Mesenchymal stem cell (in vitro differentiated cells and primary cell): Measurements from ENCODE around the gene MAP2K5.

Experiments
- DNase-seq: peaks from one replicate; pipeline ENCODE4 v3.0.0-alpha.2; 2013
- H2AFZ ChIP-seq: one replicate; pipeline ENCODE4 v1.6.1; 2013; ENCODE audit warnings: low read depth, mild to moderate bottlenecking, control low read depth, inconsistent platforms, low read length, moderate library complexity
- H2AK5ac ChIP-seq: 2 replicates; pipeline ENCODE4 v1.6.1; 2013; ENCODE audit warnings: low read length, moderate library complexity, mild to moderate bottlenecking, inconsistent platforms; ENCODE audit not compliant: severe bottlenecking
- H2BK120ac ChIP-seq: one replicate; pipeline ENCODE4 v1.6.1; 2013; ENCODE audit warnings: low read depth, mild to moderate bottlenecking, inconsistent platforms, low read length, moderate library complexity
- H2BK12ac ChIP-seq, 2 experiments: one replicate each; pipeline ENCODE4 v1.6.1; 2013; ENCODE audit warnings: inconsistent platforms in 2 of 2, low read length in 2 of 2, mild to moderate bottlenecking in 2 of 2, moderate library complexity in 2 of 2, control low read depth in 1 of 2
- H2BK15ac ChIP-seq: one replicate; pipeline ENCODE4 v1.6.1; 2013; ENCODE audit warnings: mild to moderate bottlenecking, low read depth, inconsistent platforms; ENCODE audit not compliant: poor library complexity, severe bottlenecking
- H2BK5ac ChIP-seq: 2 replicates; pipeline ENCODE4 v1.6.1; 2013; ENCODE audit warnings: low read depth, mild to moderate bottlenecking, low read length, control low read depth, inconsistent platforms; ENCODE audit not compliant: poor library complexity, severe bottlenecking
- H3K14ac ChIP-seq, 2 experiments: one replicate each; pipeline ENCODE4 v1.6.1; 2013; ENCODE audit warnings: inconsistent platforms in 2 of 2, low read length in 2 of 2, control low read depth in 1 of 2, mild to moderate bottlenecking in 1 of 2, moderate library complexity in 1 of 2
- H3K18ac ChIP-seq, 2 experiments: one replicate each; pipeline ENCODE4 v1.6.1; 2013; ENCODE audit warnings: inconsistent platforms in 2 of 2, low read length in 2 of 2, control low read depth in 1 of 2, low read depth in 1 of 2, mild to moderate bottlenecking in 1 of 2
- H3K23ac ChIP-seq, 2 experiments: one replicate each; pipeline ENCODE4 v1.6.1; 2013; ENCODE audit warnings: inconsistent platforms in 2 of 2, low read length in 2 of 2, mild to moderate bottlenecking in 2 of 2, moderate library complexity in 2 of 2, control low read depth in 1 of 2
- H3K27ac ChIP-seq: 2 replicates; pipeline ENCODE4 v1.5.1; 2013; ENCODE audit warnings: mild to moderate bottlenecking, moderate library complexity, low read length, control low read depth, inconsistent platforms; ENCODE audit not compliant: poor library complexity, severe bottlenecking
- H3K27me3 ChIP-seq, 2 experiments: 2 replicates each; pipeline versions ENCODE4 v1.6.1 to v1.7.0; 2013; ENCODE audit warnings: low read length in 2 of 2, mild to moderate bottlenecking in 2 of 2, moderate library complexity in 2 of 2, control low read depth in 1 of 2, inconsistent platforms in 1 of 2; ENCODE audit not compliant: control insufficient read depth in 1 of 2, insufficient read depth in 1 of 2
- H3K36me3 ChIP-seq, 2 experiments: 2 replicates each; pipeline versions ENCODE4 v1.6.1 to v1.7.0; 2013; ENCODE audit warnings: low read length in 2 of 2, control low read depth in 1 of 2, inconsistent platforms in 1 of 2, low read depth in 1 of 2, mild to moderate bottlenecking in 1 of 2; ENCODE audit not compliant: insufficient read depth in 2 of 2, control insufficient read depth in 1 of 2
- H3K4ac ChIP-seq, 2 experiments: one replicate each; pipeline ENCODE4 v1.6.1; 2013; ENCODE audit warnings: inconsistent platforms in 2 of 2, low read length in 2 of 2, mild to moderate bottlenecking in 2 of 2, moderate library complexity in 2 of 2, control low read depth in 1 of 2, low read depth in 1 of 2
- H3K4me1 ChIP-seq: 2 replicates; pipeline ENCODE4 v1.6.1; 2013; ENCODE audit warnings: low read depth, low read length, control low read depth; ENCODE audit not compliant: control insufficient read depth, insufficient read depth
- H3K4me2 ChIP-seq: 2 replicates; pipeline ENCODE4 v1.6.1; 2013; ENCODE audit warnings: low read length, mild to moderate bottlenecking, inconsistent platforms; ENCODE audit not compliant: poor library complexity, severe bottlenecking
- H3K4me3 ChIP-seq, 2 experiments: 2 replicates each; pipeline versions ENCODE4 v1.5.1 to v1.7.0; 2013; ENCODE audit warnings: low read length in 2 of 2, mild to moderate bottlenecking in 2 of 2, control low read depth in 1 of 2, low read depth in 1 of 2; ENCODE audit not compliant: insufficient read depth in 1 of 2
- H3K79me1 ChIP-seq: replicated peaks from 2 replicates; pipeline ENCODE4 v1.6.1; 2013; ENCODE audit warnings: mild to moderate bottlenecking, control low read depth, low read length, inconsistent platforms; ENCODE audit not compliant: poor library complexity, severe bottlenecking
- H3K9ac ChIP-seq: 2 replicates; pipeline ENCODE4 v1.7.0; 2013; ENCODE audit warnings: mild to moderate bottlenecking, low read length, moderate library complexity
- H3K9me3 ChIP-seq: 2 replicates; pipeline ENCODE4 v1.7.0; 2013; ENCODE audit warnings: mild to moderate bottlenecking, low read length; ENCODE audit not compliant: control insufficient read depth
- H4K8ac ChIP-seq: one replicate; pipeline ENCODE4 v1.6.1; 2013; ENCODE audit warnings: inconsistent platforms, mild to moderate bottlenecking, low read length, moderate library complexity
- H4K91ac ChIP-seq: one replicate; pipeline ENCODE4 v1.6.1; 2013; ENCODE audit warnings: mild to moderate bottlenecking, low read length, inconsistent platforms
- WGBS: methylation state at CpG from one replicate; pipeline ENCODE4 v1.1.7; 2013; ENCODE audit warnings: mixed read lengths; 5-methylcytosine and 5-hydroxymethylcytosine counted together

Gene MAP2K5

DNA sequence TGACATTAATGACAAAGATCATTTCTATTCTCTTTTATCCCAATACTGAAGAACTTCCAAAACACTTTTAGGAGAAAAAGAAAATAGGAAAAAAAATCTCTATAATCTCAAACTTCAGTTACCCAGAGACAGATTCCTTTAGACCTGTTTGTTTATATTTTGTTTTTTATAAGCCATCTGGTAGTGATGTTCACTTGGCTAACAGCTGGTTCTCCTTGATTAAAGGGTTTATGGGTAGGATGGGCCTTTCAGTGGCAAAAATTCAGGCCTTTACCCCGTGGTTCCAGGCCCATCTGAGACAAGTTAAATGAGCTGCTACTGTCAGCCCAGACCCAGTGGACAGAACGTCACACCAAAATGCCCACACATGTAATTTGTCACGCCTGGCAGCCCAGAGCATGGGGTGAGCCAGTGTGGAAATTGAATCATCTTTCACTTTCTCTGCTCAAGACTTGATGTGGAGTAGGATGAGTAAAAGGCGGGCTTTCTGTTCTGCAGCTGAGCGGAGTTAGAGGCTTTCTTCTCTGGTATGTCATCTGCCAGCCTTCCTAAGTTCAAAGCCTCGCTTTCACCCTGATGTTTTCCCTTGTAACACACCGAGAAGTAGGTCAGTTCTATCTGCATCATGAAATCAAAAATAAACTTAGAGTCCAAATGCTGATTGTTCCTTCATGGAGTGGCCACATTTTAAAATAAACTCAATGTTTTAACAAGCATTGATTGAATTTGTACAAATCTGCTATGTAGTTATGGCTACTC is 220.3 kb downstream of the MAP2K5 start:
- peaks cover 2% of the 10 kb centered on the region for H3K4me1 ChIP-seq
- no peak overlapping the region for H2BK12ac ChIP-seq
- no peak for DNase-seq
- no peaks in the 10 kb centered on the region for H3K79me1 ChIP-seq
- H2BK5ac ChIP-seq: no peak overlapping the region
- no peaks in the 10 kb centered on the region for H3K27me3 ChIP-seq
- H3K14ac ChIP-seq: no peak overlapping the region
- no peaks in the 10 kb centered on the region for H3K9me3 ChIP-seq
- peak overlapping the region in 1 of 2 experiments; percentile 7 for H3K18ac ChIP-seq
- no peak overlapping the region for H3K4ac ChIP-seq
- H2BK15ac ChIP-seq: no peak overlapping the region
- H2AK5ac ChIP-seq: no peak overlapping the region
- no peak overlapping the region for H2AFZ ChIP-seq
- H3K23ac ChIP-seq: no peak overlapping the region
- no peak overlapping the region for H4K8ac ChIP-seq
- no peak overlapping the region for H3K4me2 ChIP-seq
- H3K36me3 ChIP-seq: peaks cover 0 to 8% of the 10 kb centered on the region in 2 experiments
- no peak overlapping the region for H3K4me3 ChIP-seq
- H3K27ac ChIP-seq: no peak overlapping the region
- H3K9ac ChIP-seq: no peak overlapping the region
- WGBS: 83% methylated on average over 7 of the region's 7 CpGs
- no peak overlapping the region for H4K91ac ChIP-seq
- no peak overlapping the region for H2BK120ac ChIP-seq

DNA sequence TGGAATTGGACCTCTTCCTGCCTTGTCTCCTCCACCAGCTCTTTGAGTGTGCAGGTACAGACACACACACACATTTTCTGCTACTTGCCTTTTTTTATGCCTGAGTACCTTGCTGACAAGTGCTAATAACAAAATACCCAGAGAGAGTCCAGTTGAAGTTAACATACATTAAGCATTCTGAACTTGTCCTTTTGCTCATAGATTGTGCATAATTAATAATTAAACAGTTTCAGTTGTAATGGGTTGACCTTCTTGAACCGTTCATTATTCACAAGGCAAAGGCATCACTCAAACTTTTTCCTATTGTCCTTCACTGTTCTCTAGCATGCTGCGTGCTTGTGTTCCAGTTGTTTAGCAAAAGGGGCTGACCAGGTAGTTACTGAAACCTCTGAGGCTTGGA is 223.2 kb downstream of the MAP2K5 start:
- H3K4me2 ChIP-seq: no peak overlapping the region
- peaks cover 0 to 12% of the 10 kb centered on the region in 2 experiments for H3K36me3 ChIP-seq
- H4K8ac ChIP-seq: no peak overlapping the region
- no peak for DNase-seq
- no peak overlapping the region for H3K23ac ChIP-seq
- no peaks in the 10 kb centered on the region for H3K9me3 ChIP-seq
- peaks cover 2% of the 10 kb centered on the region for H3K4me1 ChIP-seq
- no peaks in the 10 kb centered on the region for H3K27me3 ChIP-seq
- H2BK15ac ChIP-seq: no peak overlapping the region
- H2BK5ac ChIP-seq: no peak overlapping the region
- no peak overlapping the region for H3K4me3 ChIP-seq
- no peak overlapping the region for H3K4ac ChIP-seq
- H3K27ac ChIP-seq: peak overlapping the region; percentile 6
- no peak overlapping the region for H3K18ac ChIP-seq
- H4K91ac ChIP-seq: no peak overlapping the region
- H2AFZ ChIP-seq: no peak overlapping the region
- WGBS: 88% methylated on average over 2 of the region's 2 CpGs
- no peak overlapping the region for H3K14ac ChIP-seq
- H3K79me1 ChIP-seq: no peaks in the 10 kb centered on the region
- H3K9ac ChIP-seq: no peak overlapping the region
- H2AK5ac ChIP-seq: no peak overlapping the region
- no peak overlapping the region for H2BK12ac ChIP-seq
- H2BK120ac ChIP-seq: no peak overlapping the region

DNA sequence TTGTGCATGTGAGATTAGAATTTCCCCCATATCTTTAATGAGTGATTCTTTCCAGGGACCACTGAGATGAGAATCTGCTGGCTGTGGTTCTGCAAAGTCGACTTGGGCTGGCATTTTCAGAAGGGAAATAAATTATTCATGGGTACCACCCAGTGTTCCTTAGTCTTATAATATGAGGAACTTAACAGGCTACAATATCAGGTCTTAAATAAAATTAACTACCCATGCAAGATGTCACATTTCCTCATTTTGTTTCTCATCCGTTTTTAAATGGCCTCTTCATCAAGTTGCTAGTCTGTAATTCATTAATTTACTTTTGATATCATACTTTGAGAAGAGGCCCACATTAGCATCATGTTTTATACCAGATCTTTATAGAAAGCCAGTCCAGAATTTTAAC is 224.5 kb downstream of the MAP2K5 start:
- H3K9me3 ChIP-seq: no peaks in the 10 kb centered on the region
- no peaks in the 10 kb centered on the region for H3K79me1 ChIP-seq
- no peak overlapping the region for H4K8ac ChIP-seq
- H2AK5ac ChIP-seq: no peak overlapping the region
- DNase-seq: no peak
- no peak overlapping the region for H2BK5ac ChIP-seq
- H3K4me1 ChIP-seq: peaks cover 4% of the 10 kb centered on the region
- no peaks in the 10 kb centered on the region for H3K27me3 ChIP-seq
- H3K4ac ChIP-seq: no peak overlapping the region
- H3K9ac ChIP-seq: no peak overlapping the region
- 40% methylated on average over 1 of the region's 2 CpGs for WGBS
- no peak overlapping the region for H3K23ac ChIP-seq
- H3K36me3 ChIP-seq: peaks cover 0 to 10% of the 10 kb centered on the region in 2 experiments
- H3K4me3 ChIP-seq: no peak overlapping the region
- no peak overlapping the region for H3K14ac ChIP-seq
- H2BK120ac ChIP-seq: no peak overlapping the region
- no peak overlapping the region for H2BK15ac ChIP-seq
- no peak overlapping the region for H3K18ac ChIP-seq
- no peak overlapping the region for H2AFZ ChIP-seq
- H3K27ac ChIP-seq: no peak overlapping the region
- H4K91ac ChIP-seq: no peak overlapping the region
- H3K4me2 ChIP-seq: no peak overlapping the region
- no peak overlapping the region for H2BK12ac ChIP-seq

DNA sequence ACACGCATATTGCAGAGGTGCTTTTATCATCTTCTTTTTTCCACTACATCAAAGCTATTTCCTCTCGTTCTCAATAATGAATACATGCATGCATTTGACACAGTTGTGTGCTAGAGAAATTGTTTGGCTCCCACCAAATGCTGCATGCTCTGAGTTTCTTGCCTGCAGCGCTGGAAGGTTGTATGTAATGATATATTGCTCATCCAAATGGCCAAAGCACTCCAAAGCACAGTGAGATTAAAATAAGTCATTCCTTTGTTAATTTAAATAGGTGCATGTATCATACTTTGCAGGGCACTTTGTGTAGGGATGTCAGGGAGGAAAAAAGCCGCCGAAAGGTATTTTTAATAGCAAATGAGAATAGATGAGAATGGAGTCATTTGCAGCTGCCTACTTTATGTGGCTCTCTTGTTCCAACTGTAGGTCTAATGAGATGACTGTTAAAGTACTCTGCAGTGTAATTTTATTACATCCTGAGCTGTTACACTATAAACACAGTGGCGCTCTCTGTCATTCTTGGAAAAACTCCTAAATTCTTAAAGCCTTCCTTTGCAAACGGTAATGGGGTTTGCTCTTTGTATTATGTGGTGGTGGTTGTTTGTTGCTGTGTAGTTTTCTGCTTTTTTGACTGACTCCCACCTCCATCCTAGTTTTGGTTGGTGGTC is 225.9 kb downstream of the MAP2K5 start:
- Histone ChIP-seq H2BK12ac (no peak overlapping the region), H3K9ac (no peak overlapping the region), H2BK120ac (no peak overlapping the region), H2AFZ (no peak overlapping the region), H3K14ac (no peak overlapping the region), H2AK5ac (no peak overlapping the region), H2BK15ac (no peak overlapping the region), H3K79me1 (no peaks in the 10 kb centered on the region), H3K27me3 (no peaks in the 10 kb centered on the region), H3K36me3 (peaks cover 0 to 8% of the 10 kb centered on the region in 2 experiments), H3K4me1 (peaks cover 2% of the 10 kb centered on the region), H3K4me2 (no peak overlapping the region), H4K91ac (no peak overlapping the region), H4K8ac (no peak overlapping the region), H3K9me3 (no peaks in the 10 kb centered on the region), H3K27ac (no peak overlapping the region), H3K23ac (no peak overlapping the region), H3K4ac (no peak overlapping the region), H2BK5ac (no peak overlapping the region), H3K4me3 (no peak overlapping the region), H3K18ac (no peak overlapping the region)
- no peak for DNase-seq
- 75% methylated on average over 5 of the region's 7 CpGs for whole genome bisulfite sequencing
